Esophagus squamous epithelium (tissue), 5 donors: Measurements from ENCODE around the gene BUD13. TPM values are rescaled to one million over a fixed set of nuclear protein-coding genes. Genes with fewer than 3 reads are reported as not detected.
"Not testable (repeated sequence)": the region's sequence is repeated elsewhere in the genome, so short reads cannot be mapped to it uniquely, and the experiment has no call there.

Experiments used
- DNase-seq: peaks from one replicate; lab custom pipeline; 2025; lab: John Stamatoyannopoulos, UW
- H3K27ac ChIP-seq, 4 donors: fragments of 200-600 bp; sonication (generic); one replicate each; pipeline ENCODE4 v1.5.1; 2016 to 2019; ENCODE audit warnings: mild to moderate bottlenecking in 1 of 4
- H3K27me3 ChIP-seq, 4 donors: fragments of 200-600 bp; sonication (generic); 1 replicate in 3 of 4; 2 replicates in 1 of 4; pipeline versions ENCODE4 v1.5.1 to v1.6.0; 2017 to 2021; ENCODE audit warnings: antibody characterized with exemption in 1 of 4
- H3K36me3 ChIP-seq, 3 donors: fragments of 200-600 bp; sonication (generic); one replicate each; pipeline ENCODE4 v1.5.1; 2016 to 2019
- H3K4me1 ChIP-seq, 3 donors: fragments of 200-600 bp; sonication (generic); one replicate each; pipeline ENCODE4 v1.5.1; 2017 to 2019
- H3K4me3 ChIP-seq, 4 donors: fragments of 200-600 bp; sonication (generic); 1 replicate in 3 of 4; 2 replicates in 1 of 4; pipeline ENCODE4 v1.5.1; 2016 to 2019; ENCODE audit warnings: mild to moderate bottlenecking in 2 of 4, moderate library complexity in 1 of 4
- H3K9me3 ChIP-seq, 3 donors: fragments of 200-600 bp; sonication (generic); one replicate each; pipeline ENCODE4 v1.5.1; 2016 to 2019
- POLR2A ChIP-seq, 4 donors: fragments of 450-650 bp; IDR thresholded peaks; one replicate each; pipeline ENCODE4 v1.6.1; 2017; ENCODE audit warnings: antibody characterized with exemption in 4 of 4, mild to moderate bottlenecking in 4 of 4, moderate library complexity in 3 of 4
- WGBS, 2 donors: methylation state at CpG; one replicate each; pipeline ENCODE4 v1.1.5; 2018; 5-methylcytosine and 5-hydroxymethylcytosine counted together
- intact Hi-C: fragments of 100-400 bp; cut with DNase I; formaldehyde crosslinking; loops from one replicate; pipeline ENCODE4 v1.15.0; 2022
- total RNA-seq, 4 donors: library from RNA; depleted of rRNA; stranded (reverse); fragments of >200 nt; gene quantifications; one replicate each; pipeline ENCODE4 v1.1.0, GENCODE V29; 2016
- TF ChIP-seq, protein P1 (sequence below), 6 experiments: fragments of 450-650 bp in 4 of 6; fragments of 200-600 bp in 2 of 6; sonication (generic) in 2 of 6; IDR thresholded peaks; one replicate each; pipeline ENCODE4 v1.5.1; 2016 to 2019; ENCODE audit warnings: antibody characterized with exemption in 6 of 6, mild to moderate bottlenecking in 4 of 6, moderate library complexity in 4 of 6
- donor health status: DM: yes; HTN: yes; CAD: no.

The BUD13 gene
- total RNA-seq, 4 donors from 2014 or later, result 6.0 to 13.9 (median 12.0) TPM

DNA sequence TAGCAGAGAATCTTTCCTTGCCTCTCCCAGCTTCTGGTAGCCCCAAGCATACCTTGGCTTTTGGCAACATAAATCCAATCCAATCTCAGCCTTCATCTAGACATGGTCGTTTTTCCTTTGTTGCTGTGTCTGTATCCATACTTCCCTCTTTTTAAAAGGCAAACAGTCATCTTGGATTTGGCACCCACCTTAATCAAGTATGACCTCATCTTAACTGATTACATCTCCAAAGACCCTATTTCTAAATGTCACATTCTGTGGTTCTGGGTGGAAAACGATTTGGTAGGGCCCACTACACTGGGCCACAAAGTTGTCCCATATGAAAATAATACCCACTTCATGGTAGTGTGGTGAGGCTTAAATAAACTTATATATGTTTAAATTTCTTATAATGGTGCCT lies 852 bp downstream of the BUD13 start:
- intact Hi-C loops, result no loop called here
- WGBS, 2 donors, result 2 to 6% methylated on average over 2 of the region's 2 CpGs
- Histone ChIP-seq H3K9me3 (no peaks in the 10 kb centered on the region), H3K36me3 (peaks cover 0 to 43% (median 0%) of the 10 kb centered on the region in 3 donors), H3K4me3 (peak overlapping the region; percentile 59 to 81 (median 76)), H3K27ac (peak overlapping the region; percentile 90 to 96 (median 92)), H3K4me1 (peaks cover 17 to 39% (median 21%) of the 10 kb centered on the region in 3 donors), H3K27me3 (no peaks in the 10 kb centered on the region)
- TF ChIP-seq, protein P1, sequence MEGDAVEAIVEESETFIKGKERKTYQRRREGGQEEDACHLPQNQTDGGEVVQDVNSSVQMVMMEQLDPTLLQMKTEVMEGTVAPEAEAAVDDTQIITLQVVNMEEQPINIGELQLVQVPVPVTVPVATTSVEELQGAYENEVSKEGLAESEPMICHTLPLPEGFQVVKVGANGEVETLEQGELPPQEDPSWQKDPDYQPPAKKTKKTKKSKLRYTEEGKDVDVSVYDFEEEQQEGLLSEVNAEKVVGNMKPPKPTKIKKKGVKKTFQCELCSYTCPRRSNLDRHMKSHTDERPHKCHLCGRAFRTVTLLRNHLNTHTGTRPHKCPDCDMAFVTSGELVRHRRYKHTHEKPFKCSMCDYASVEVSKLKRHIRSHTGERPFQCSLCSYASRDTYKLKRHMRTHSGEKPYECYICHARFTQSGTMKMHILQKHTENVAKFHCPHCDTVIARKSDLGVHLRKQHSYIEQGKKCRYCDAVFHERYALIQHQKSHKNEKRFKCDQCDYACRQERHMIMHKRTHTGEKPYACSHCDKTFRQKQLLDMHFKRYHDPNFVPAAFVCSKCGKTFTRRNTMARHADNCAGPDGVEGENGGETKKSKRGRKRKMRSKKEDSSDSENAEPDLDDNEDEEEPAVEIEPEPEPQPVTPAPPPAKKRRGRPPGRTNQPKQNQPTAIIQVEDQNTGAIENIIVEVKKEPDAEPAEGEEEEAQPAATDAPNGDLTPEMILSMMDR (IDR thresholded peaks at IDR 0.05), result no peak
- TF ChIP-seq POLR2A (IDR thresholded peaks at IDR 0.05), result no peak
- DNase-seq, result no peak

DNA sequence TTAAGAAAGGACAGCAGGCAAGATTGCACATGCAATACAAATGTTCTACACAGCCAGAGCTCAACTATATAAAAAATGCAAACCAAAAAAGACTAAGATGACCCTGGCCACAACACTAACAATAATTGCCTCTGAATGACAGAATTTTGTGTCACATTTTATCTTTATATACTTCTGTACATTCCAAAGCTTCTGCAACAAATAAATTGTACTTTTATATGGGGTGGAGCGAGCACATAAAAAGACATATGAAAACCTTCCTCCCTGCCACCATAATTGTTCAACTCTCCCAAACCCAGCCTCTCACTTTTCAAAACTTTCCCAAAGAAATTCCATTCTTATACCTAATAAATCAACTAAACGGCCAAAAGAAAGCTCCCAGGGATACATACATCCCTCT lies 10.7 kb downstream of the BUD13 start:
- intact Hi-C loops, result no loop called here
- DNase-seq, result no peak
- Histone ChIP-seq H3K36me3 (peaks cover 21 to 89% (median 32%) of the 10 kb centered on the region in 3 donors), H3K27me3 (no peaks in the 10 kb centered on the region), H3K4me1 (no peaks in the 10 kb centered on the region), H3K9me3 (no peaks in the 10 kb centered on the region), H3K27ac (no peak overlapping the region), H3K4me3 (no peak overlapping the region)
- 82 to 87% methylated on average over 2 of the region's 2 CpGs for WGBS, 2 donors
- TF ChIP-seq, protein P1 (IDR thresholded peaks at IDR 0.05), result no peak
- no peak for TF ChIP-seq POLR2A (IDR thresholded peaks at IDR 0.05)

DNA sequence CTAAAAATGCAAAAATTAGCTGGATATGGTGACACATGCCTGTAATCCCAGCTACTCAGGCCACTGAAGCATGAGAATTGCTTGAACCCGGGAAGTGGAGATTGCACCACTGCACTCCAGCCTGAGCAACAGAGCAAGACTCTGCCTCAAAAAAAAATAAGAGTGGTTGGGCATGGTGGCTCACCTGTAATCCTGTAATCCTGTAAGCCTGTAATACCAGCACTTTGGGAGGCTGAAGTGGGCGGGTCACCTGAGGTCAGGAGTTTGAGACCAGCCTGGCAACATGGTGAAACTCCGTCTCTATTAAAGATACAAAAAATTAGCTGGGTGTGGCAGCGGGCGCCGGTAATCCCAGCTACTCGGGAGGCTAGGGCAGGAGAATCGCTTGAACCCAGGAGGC lies 16.7 kb downstream of the BUD13 start:
- DNase-seq, intact Hi-C loops, H3K27me3 ChIP-seq, H3K27ac ChIP-seq, H3K4me3 ChIP-seq, H3K4me1 ChIP-seq, H3K9me3 ChIP-seq: not testable (repeated sequence)
- H3K36me3 ChIP-seq, result peaks cover 9 to 100% (median 34%) of the 10 kb centered on the region in 3 donors
- 79 to 89% methylated on average over 6 to 8 of the region's 8 CpGs for WGBS, 2 donors

DNA sequence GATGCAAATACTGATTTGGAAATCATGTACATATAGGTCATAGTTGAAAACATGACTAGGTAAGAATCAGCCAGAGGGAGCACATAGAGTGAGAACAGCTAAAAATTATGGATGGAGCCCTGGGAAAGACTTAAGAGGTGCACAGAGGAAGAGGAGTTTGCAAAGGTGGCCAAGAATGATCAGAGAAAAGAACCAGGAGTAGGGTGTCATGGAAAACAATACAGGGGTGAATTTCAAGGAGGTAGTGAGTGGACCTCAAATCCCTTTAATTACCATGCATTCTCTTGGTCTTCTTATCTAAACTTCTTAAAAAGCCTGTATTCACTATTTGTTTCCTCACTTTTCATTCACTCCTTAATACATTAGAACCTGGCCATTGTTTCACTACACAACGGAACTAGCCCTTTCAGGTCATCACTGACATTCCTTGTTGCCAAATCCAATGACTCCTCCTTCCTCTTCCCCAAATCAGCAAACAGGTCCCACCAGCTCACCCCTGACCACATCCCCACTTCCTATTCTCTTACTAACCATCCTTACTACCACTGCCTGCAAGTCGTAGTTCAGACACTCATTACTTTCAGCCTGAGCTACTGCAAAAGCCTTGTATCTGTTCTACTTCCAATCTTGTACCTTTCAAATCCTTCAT lies 22.6 kb downstream of the BUD13 start:
- Histone ChIP-seq H3K4me1 (no peaks in the 10 kb centered on the region), H3K27me3 (no peaks in the 10 kb centered on the region), H3K27ac (no peak overlapping the region), H3K9me3 (no peaks in the 10 kb centered on the region), H3K36me3 (peaks cover 4 to 100% (median 24%) of the 10 kb centered on the region in 3 donors), H3K4me3 (no peak overlapping the region)
- intact Hi-C loops, result no loop called here
- 72 to 88% methylated on average over 2 of the region's 2 CpGs for WGBS, 2 donors
- TF ChIP-seq, protein P1 (IDR thresholded peaks at IDR 0.05), result no peak
- no peak for TF ChIP-seq POLR2A (IDR thresholded peaks at IDR 0.05)
- no peak for DNase-seq

DNA sequence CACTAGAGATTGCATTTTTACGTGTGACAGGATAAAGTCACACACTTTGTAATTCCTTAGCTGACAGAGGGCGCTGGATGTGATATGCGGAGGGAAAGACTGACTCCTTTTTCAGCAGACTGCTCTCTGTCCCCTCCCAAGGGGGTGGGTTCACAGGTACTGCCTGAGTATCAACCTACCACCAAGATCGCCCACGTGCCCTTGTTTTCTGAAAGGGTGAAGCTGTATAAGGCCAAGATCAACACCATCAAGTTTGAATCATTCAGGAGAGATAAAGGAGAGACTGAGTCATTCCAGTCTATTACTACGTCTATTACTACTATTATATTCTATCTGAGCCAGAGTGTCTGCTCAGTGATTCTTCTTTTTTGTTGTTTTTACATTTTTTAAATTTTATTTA lies 30.7 kb downstream of the BUD13 start:
- intact Hi-C loops, result no loop called here
- 84 to 89% methylated on average over 4 to 6 of the region's 6 CpGs for WGBS, 2 donors

More for the DNA sequence above, 30.7 kb downstream of the BUD13 start:
- H3K27me3 ChIP-seq, result no peaks in the 10 kb centered on the region
- peaks cover 4 to 22% (median 4%) of the 10 kb centered on the region in 3 donors for H3K36me3 ChIP-seq
- no peak overlapping the region for H3K27ac ChIP-seq
- TF ChIP-seq POLR2A (IDR thresholded peaks at IDR 0.05), result no peak
- TF ChIP-seq, protein P1 (IDR thresholded peaks at IDR 0.05), result no peak
- H3K4me3 ChIP-seq, result no peak overlapping the region
- no peak for DNase-seq
- H3K9me3 ChIP-seq, result no peaks in the 10 kb centered on the region
- H3K4me1 ChIP-seq, result no peaks in the 10 kb centered on the region
